HEK293T (cell line): Measurements from ENCODE around the gene TBC1D23.

Source experiments
- BHLHE40 ChIP-seq: fragments of 450-650 bp; IDR thresholded peaks from 2 replicates; pipeline ENCODE4 v1.6.1; 2016; ENCODE audit warnings: mild to moderate bottlenecking, moderate library complexity, borderline replicate concordance
- ELF4 ChIP-seq: fragments of 450-650 bp; IDR thresholded peaks from 2 replicates; pipeline ENCODE4 v1.6.1; 2017; ENCODE audit warnings: antibody characterized with exemption
- FOXA1 ChIP-seq: fragments of 450-650 bp; IDR thresholded peaks from 2 replicates; pipeline ENCODE4 v1.6.1; 2016; ENCODE audit warnings: mild to moderate bottlenecking
- FOXK2 ChIP-seq: fragments of 450-650 bp; IDR thresholded peaks from 2 replicates; pipeline ENCODE4 v1.6.1; 2016; ENCODE audit warnings: mild to moderate bottlenecking
- FOXM1 ChIP-seq: fragments of 450-650 bp; IDR thresholded peaks from 2 replicates; pipeline ENCODE4 v1.6.1; 2017; ENCODE audit warnings: mild to moderate bottlenecking, borderline replicate concordance
- HDGF ChIP-seq: fragments of 450-650 bp; IDR thresholded peaks from 2 replicates; pipeline ENCODE4 v1.6.1; 2017; ENCODE audit warnings: antibody characterized with exemption, borderline replicate concordance
- SUZ12 ChIP-seq: fragments of 450-650 bp; IDR thresholded peaks from 2 replicates; pipeline ENCODE4 v1.6.1; 2016; ENCODE audit warnings: mild to moderate bottlenecking
- TARDBP ChIP-seq: fragments of 450-650 bp; IDR thresholded peaks from 2 replicates; pipeline ENCODE4 v1.6.1; 2016
- ZNF384 ChIP-seq: fragments of 450-650 bp; IDR thresholded peaks from 2 replicates; pipeline ENCODE4 v1.6.1; 2016
- TF ChIP-seq, protein P1 (sequence below): fragments of 450-650 bp; IDR thresholded peaks from 2 replicates; pipeline ENCODE4 v1.6.1; 2016

DNA sequence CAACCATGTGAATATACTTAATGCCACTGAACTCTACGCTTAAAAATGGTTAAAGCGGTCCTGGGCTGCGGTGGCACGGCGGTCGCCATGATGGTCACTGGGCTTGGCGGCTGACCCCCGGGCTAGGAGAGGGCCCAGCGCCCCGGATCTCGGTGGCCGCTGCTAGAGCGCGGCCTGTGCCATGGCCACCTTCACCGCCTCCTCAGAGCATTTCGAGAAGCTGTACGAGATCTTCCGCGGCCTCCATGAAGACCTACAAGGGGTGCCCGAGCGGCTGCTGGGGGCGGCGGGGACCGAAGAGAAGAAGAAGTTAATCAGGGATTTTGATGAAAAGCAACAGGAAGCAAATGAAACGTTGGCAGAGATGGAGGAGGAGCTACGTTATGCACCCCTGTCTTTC lies 35.6 kb upstream of the TBC1D23 start:
- TF ChIP-seq BHLHE40 (no peak), FOXM1 (no peak), FOXK2 (no peak), ELF4 (no peak), HDGF (no peak), FOXA1 (no peak), SUZ12 (no peak), TARDBP (no peak), ZNF384 (no peak)
- TF ChIP-seq, protein P1, sequence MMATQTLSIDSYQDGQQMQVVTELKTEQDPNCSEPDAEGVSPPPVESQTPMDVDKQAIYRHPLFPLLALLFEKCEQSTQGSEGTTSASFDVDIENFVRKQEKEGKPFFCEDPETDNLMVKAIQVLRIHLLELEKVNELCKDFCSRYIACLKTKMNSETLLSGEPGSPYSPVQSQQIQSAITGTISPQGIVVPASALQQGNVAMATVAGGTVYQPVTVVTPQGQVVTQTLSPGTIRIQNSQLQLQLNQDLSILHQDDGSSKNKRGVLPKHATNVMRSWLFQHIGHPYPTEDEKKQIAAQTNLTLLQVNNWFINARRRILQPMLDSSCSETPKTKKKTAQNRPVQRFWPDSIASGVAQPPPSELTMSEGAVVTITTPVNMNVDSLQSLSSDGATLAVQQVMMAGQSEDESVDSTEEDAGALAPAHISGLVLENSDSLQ: no peak
